Adrenal gland (tissue), 5 donors: ENCODE results near the gene EYS.

Source experiments
- POLR2A ChIP-seq, 2 donors: fragments of 450-650 bp; IDR thresholded peaks; one replicate each; pipeline ENCODE4 v1.6.1; 2017; ENCODE audit warnings: antibody characterized with exemption in 2 of 2, mild to moderate bottlenecking in 2 of 2, moderate library complexity in 1 of 2
- TF ChIP-seq, protein P1 (sequence below), 6 experiments: fragments of 450-650 bp in 4 of 6; fragments of 200-600 bp in 2 of 6; sonication (generic) in 1 of 6; IDR thresholded peaks; 1 replicate in 5 of 6; 2 replicates in 1 of 6; pipeline versions ENCODE4 v1.5.1 to v1.8.0; 2016 to 2021; ENCODE audit warnings: antibody characterized with exemption in 6 of 6, mild to moderate bottlenecking in 2 of 6, moderate library complexity in 1 of 6
- donor health status: DM: no; HTN: no; CAD: no.

DNA sequence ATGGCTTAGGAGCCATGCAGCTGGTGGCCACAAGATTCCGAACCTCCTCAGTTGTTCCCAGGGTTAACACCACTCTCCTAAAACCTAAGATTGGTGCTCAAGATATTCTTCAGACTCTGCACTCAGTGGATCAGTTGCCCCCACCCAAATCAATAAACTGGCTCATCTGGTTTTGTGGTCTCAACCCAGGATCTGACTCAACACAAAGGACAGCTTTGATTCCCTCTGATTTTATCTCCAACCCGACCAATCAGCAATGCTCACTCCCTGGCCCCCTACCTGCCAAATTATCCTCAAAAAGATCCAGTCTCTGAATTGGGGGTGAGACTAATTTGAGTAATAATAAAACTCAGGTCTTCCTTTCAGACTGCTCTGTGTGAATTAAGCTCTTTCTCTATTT is 137.5 kb downstream of the EYS start:
- TF ChIP-seq, protein P1, sequence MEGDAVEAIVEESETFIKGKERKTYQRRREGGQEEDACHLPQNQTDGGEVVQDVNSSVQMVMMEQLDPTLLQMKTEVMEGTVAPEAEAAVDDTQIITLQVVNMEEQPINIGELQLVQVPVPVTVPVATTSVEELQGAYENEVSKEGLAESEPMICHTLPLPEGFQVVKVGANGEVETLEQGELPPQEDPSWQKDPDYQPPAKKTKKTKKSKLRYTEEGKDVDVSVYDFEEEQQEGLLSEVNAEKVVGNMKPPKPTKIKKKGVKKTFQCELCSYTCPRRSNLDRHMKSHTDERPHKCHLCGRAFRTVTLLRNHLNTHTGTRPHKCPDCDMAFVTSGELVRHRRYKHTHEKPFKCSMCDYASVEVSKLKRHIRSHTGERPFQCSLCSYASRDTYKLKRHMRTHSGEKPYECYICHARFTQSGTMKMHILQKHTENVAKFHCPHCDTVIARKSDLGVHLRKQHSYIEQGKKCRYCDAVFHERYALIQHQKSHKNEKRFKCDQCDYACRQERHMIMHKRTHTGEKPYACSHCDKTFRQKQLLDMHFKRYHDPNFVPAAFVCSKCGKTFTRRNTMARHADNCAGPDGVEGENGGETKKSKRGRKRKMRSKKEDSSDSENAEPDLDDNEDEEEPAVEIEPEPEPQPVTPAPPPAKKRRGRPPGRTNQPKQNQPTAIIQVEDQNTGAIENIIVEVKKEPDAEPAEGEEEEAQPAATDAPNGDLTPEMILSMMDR (IDR thresholded peaks at IDR 0.05): no peak
- no peak for TF ChIP-seq POLR2A (IDR thresholded peaks at IDR 0.05)
